Lower lobe of right lung (tissue), 2 donors: Measurements from ENCODE around the gene JAML. TPM values are rescaled to one million over a fixed set of nuclear protein-coding genes. Genes with fewer than 3 reads are reported as not detected.

Experiments
- ATAC-seq, 2 donors: fragments of 200-7000 bp; cut with Tn5 transposase; one replicate each; pipeline ENCODE4 v1.9.1; 2020 to 2022; ENCODE audit warnings: mild to moderate bottlenecking in 2 of 2, moderate library complexity in 2 of 2
- DNase-seq: peaks from one replicate; pipeline ENCODE4 v3.0.0-alpha.2; 2020
- H3K27ac ChIP-seq: fragments of 200-600 bp; one replicate; pipeline ENCODE4 v1.8.0; 2022
- H3K27me3 ChIP-seq: fragments of 200-600 bp; one replicate; pipeline ENCODE4 v1.8.0; 2022; ENCODE audit warnings: low read depth
- H3K36me3 ChIP-seq: fragments of 200-600 bp; one replicate; pipeline ENCODE4 v1.8.0; 2022; ENCODE audit warnings: mild to moderate bottlenecking
- H3K4me1 ChIP-seq: fragments of 200-600 bp; one replicate; pipeline ENCODE4 v1.8.0; 2022
- H3K4me3 ChIP-seq: fragments of 200-600 bp; one replicate; pipeline ENCODE4 v1.8.0; 2022; ENCODE audit warnings: mild to moderate bottlenecking
- H3K9me3 ChIP-seq: fragments of 200-600 bp; one replicate; pipeline ENCODE4 v1.8.0; 2022
- intact Hi-C: fragments of 100-400 bp; cut with DNase I; formaldehyde crosslinking; loops from one replicate; pipeline ENCODE4 v1.11.0; 2022
- long read RNA-seq: library from polyadenylated mRNA; unstranded; transcript quantifications from one replicate; pipeline ENCODE4 v2.0.0, GENCODE V29; 2021
- total RNA-seq: library from RNA; stranded (reverse); fragmentation: NEBNext Ultra II Directional; extraction: Animal tissue kit (Norgen Biotek cat#: 25700); gene quantifications from one replicate; pipeline ENCODE4 v1.2.1, GENCODE V29; 2021
- TF ChIP-seq, protein P1 (sequence below): fragments of 200-600 bp; IDR thresholded peaks from one replicate; pipeline ENCODE4 v1.8.0; 2022; ENCODE audit warnings: antibody characterized with exemption, mild to moderate bottlenecking
- donor health status: DM: no; HTN: yes; CAD: no; lungs with severe emphysema.

JAML gene, protein sequence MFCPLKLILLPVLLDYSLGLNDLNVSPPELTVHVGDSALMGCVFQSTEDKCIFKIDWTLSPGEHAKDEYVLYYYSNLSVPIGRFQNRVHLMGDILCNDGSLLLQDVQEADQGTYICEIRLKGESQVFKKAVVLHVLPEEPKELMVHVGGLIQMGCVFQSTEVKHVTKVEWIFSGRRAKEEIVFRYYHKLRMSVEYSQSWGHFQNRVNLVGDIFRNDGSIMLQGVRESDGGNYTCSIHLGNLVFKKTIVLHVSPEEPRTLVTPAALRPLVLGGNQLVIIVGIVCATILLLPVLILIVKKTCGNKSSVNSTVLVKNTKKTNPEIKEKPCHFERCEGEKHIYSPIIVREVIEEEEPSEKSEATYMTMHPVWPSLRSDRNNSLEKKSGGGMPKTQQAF
- 163 TPM for total RNA-seq
- long read RNA-seq, transcript JAML-209 (5 exons, 2,624 nt): minor isoform, 7 of 311 reads
- long read RNA-seq, transcript JAML-202 (10 exons, 1,944 nt): major isoform, 175 of 311 reads
- long read RNA-seq, transcript JAML-206 (9 exons, 1,383 nt): minor isoform, 36 of 311 reads
- long read RNA-seq, partial matches to known transcripts: 49 of 311 reads
- long read RNA-seq, other reads (novel, unspliced or antisense): 43 of 311 reads

GRCh38 chr11:118224511-118225188 lies at the start of gene JAML:
JAML (minus strand) TSS chr11:118225011; CDS start chr11:118214866, 10,145 bp downstream.
- ATAC-seq: peak; percentile 62 to 66
- peaks cover 40% of the 10 kb centered on the region for H3K4me1 ChIP-seq
- peak within 1 kb of the TSS; percentile 51 for H3K4me3 ChIP-seq
- no peaks in the 10 kb centered on the region for H3K36me3 ChIP-seq
- DNase-seq: no peak
- H3K27ac ChIP-seq: peak within 1 kb of the TSS; percentile 70
- H3K27me3 ChIP-seq: no peaks in the 10 kb centered on the region
- intact Hi-C loops: no loop called here
- no peaks in the 10 kb centered on the region for H3K9me3 ChIP-seq
- TF ChIP-seq, protein P1, sequence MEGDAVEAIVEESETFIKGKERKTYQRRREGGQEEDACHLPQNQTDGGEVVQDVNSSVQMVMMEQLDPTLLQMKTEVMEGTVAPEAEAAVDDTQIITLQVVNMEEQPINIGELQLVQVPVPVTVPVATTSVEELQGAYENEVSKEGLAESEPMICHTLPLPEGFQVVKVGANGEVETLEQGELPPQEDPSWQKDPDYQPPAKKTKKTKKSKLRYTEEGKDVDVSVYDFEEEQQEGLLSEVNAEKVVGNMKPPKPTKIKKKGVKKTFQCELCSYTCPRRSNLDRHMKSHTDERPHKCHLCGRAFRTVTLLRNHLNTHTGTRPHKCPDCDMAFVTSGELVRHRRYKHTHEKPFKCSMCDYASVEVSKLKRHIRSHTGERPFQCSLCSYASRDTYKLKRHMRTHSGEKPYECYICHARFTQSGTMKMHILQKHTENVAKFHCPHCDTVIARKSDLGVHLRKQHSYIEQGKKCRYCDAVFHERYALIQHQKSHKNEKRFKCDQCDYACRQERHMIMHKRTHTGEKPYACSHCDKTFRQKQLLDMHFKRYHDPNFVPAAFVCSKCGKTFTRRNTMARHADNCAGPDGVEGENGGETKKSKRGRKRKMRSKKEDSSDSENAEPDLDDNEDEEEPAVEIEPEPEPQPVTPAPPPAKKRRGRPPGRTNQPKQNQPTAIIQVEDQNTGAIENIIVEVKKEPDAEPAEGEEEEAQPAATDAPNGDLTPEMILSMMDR: no peak

DNA sequence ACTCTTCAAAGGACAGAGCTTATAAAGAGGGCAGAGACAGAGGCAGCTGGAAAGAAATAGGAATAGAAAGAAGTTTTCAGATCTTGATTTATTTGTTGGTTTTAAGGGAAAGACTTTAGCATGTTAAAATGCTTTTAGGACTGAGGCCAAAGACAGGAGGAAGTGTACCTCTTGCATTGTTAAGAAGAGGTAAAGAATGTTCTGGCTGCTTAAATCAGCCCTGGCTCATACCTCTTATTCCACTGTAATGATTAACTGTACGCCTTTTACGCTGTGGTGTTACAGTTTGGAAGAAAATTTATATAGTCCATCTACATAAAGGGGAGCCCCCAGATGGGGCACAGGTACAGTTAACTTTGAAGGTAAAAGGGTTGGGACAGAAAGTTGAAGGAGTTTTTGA lies 49.4 kb upstream of the JAML start:
- Histone ChIP-seq H3K27me3 (no peaks in the 10 kb centered on the region), H3K4me3 (no peak overlapping the region), H3K36me3 (no peaks in the 10 kb centered on the region), H3K4me1 (peaks cover 19% of the 10 kb centered on the region), H3K9me3 (no peaks in the 10 kb centered on the region), H3K27ac (no peak overlapping the region)
- intact Hi-C loops: no loop called here
- ATAC-seq (peak; percentile 81 to 91), DNase-seq (no peak)
- TF ChIP-seq, protein P1: no peak

- Histone ChIP-seq H3K9me3 (no peaks in the 10 kb centered on the region), H3K36me3 (no peaks in the 10 kb centered on the region), H3K4me1 (peaks cover 19% of the 10 kb centered on the region), H3K27ac (no peak overlapping the region), H3K4me3 (no peak overlapping the region), H3K27me3 (no peaks in the 10 kb centered on the region)
- ATAC-seq: no peak
- no peak for DNase-seq
- intact Hi-C loops: no loop called here
- TF ChIP-seq, protein P1: no peak
Measured at GRCh38 chr11:118272001-118272400, 47.2 kb upstream of the JAML start.

DNA sequence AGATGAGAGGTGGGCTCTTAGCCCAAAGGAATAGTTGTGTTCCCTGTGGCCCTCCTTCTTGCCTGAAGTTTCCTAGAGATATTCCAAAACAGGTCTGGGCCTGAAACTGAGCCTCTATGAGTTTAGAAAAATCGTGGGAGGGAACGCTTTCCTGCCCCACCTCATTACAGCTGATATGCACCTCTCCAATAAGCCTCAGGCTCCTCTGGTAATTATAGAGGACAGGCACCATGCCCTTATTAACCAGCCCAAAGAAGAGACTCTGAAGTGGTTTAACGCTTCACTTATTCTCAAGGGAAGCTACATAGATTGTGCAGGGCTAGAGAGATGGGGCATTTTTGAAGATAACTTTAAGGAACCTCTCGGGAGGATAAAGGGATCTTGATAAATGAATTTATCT lies 42.7 kb upstream of the JAML start:
- TF ChIP-seq, protein P1: no peak
- Histone ChIP-seq H3K27ac (no peak overlapping the region), H3K9me3 (no peaks in the 10 kb centered on the region), H3K4me3 (no peak overlapping the region), H3K4me1 (peaks cover 25% of the 10 kb centered on the region), H3K36me3 (no peaks in the 10 kb centered on the region), H3K27me3 (no peaks in the 10 kb centered on the region)
- ATAC-seq: no peak
- no peak for DNase-seq
- intact Hi-C loops: no loop called here

- DNase-seq: peak; percentile 89
- Histone ChIP-seq H3K36me3 (no peaks in the 10 kb centered on the region), H3K4me3 (peak overlapping the region; percentile 54), H3K4me1 (peaks cover 35% of the 10 kb centered on the region), H3K27ac (peak overlapping the region; percentile 72), H3K9me3 (no peaks in the 10 kb centered on the region), H3K27me3 (no peaks in the 10 kb centered on the region)
- intact Hi-C loops: no loop called here
- peak; percentile 70 to 80 for ATAC-seq
- TF ChIP-seq, protein P1: no peak
Measured at GRCh38 chr11:118265954-118266353, 41.1 kb upstream of the JAML start.
